SK-N-DZ (cell line): ENCODE measurements around the gene LAMA5.

Experiments
- DNase-seq: peaks from one replicate; pipeline ENCODE4 v3.0.0-alpha.2; 2015; ENCODE audit warnings: low spot score

Gene LAMA5

GRCh38 chr20:62360854-62361798, 6.0 kb downstream of the LAMA5 start:
- DNase-seq: no peak

GRCh38 chr20:62359491-62360121, 7.5 kb downstream of the LAMA5 start:
- DNase-seq: no peak

GRCh38 chr20:62359043-62359490, 8.0 kb downstream of the LAMA5 start:
- no peak for DNase-seq

GRCh38 chr20:62358171-62359042, 8.7 kb downstream of the LAMA5 start:
- no peak for DNase-seq

- DNase-seq: no peak
Observed at GRCh38 chr20:62357681-62358080, 9.4 kb downstream of the LAMA5 start.

- no peak for DNase-seq
Observed at GRCh38 chr20:62357187-62357667, 9.9 kb downstream of the LAMA5 start.

GRCh38 chr20:62356589-62357186, 10.4 kb downstream of the LAMA5 start:
- DNase-seq: no peak

- DNase-seq: no peak
Observed at GRCh38 chr20:62355878-62356588, 11.1 kb downstream of the LAMA5 start.

GRCh38 chr20:62355516-62355877, 11.6 kb downstream of the LAMA5 start:
- DNase-seq: no peak

- no peak for DNase-seq
Observed at GRCh38 chr20:62354811-62355341, 12.2 kb downstream of the LAMA5 start.

- DNase-seq: no peak
Observed at GRCh38 chr20:62354031-62354808, 12.9 kb downstream of the LAMA5 start.

GRCh38 chr20:62353289-62354030, 13.7 kb downstream of the LAMA5 start:
- DNase-seq: no peak

GRCh38 chr20:62352402-62353288, 14.5 kb downstream of the LAMA5 start:
- no peak for DNase-seq

- DNase-seq: no peak
Observed at GRCh38 chr20:62351469-62352401, 15.4 kb downstream of the LAMA5 start.

GRCh38 chr20:62350629-62351422, 16.3 kb downstream of the LAMA5 start:
- no peak for DNase-seq

GRCh38 chr20:62350098-62350628, 16.9 kb downstream of the LAMA5 start:
- DNase-seq: no peak
